HepG2 (cell line): Measurements from ENCODE around the gene CFAP70. TPM values are rescaled to one million over a fixed set of nuclear protein-coding genes. Genes with fewer than 3 reads are reported as not detected.

Experiments
- ATAC-seq: fragments of 200-7000 bp; cut with Tn5 transposase; 3 replicates; pipeline ENCODE4 v1.9.1; 2020; ENCODE audit warnings: mild to moderate bottlenecking, moderate library complexity
- BruUV-seq: library from RNA; stranded (reverse); fragments of 400-500 nt; replicated peaks from 2 replicates; lab custom pipeline; 2021; lab: Mats Ljungman, UMichigan
- CTCF ChIA-PET: fragments of 300-600 bp; formaldehyde crosslinking; extraction: SDS; loops from one replicate; lab custom pipeline; 2021; ENCODE audit warnings: low total read pairs, inconsistent platforms, low intra/inter-chr PET ratio; lab: Yijun Ruan, JAX
- POLR2A ChIA-PET: fragments of 350-600 bp; sonication (Branson Sonifier 250); formaldehyde crosslinking; loops from one replicate; lab custom pipeline; 2020; ENCODE audit warnings: antibody characterized with exemption, inconsistent platforms; lab: Yijun Ruan, JAX
- DNase-seq: peaks from one replicate; pipeline ENCODE4 v3.0.0-alpha.2; 2015; ENCODE audit warnings: low spot score
- FAIRE-seq: peaks from 3 replicates; lab custom pipeline; 2011; peaks lifted over from hg19 to GRCh38; lab: Jason Lieb, UNC
- H2AFZ ChIP-seq: one replicate; pipeline ENCODE4 v1.6.1; 2011; ENCODE audit warnings: low read length, inconsistent platforms
- H3K27ac ChIP-seq: fragments of 300-600 bp; 3 replicates; pipeline ENCODE4 v1.8.0; 2011; ENCODE audit warnings: mixed run types, mild to moderate bottlenecking, mixed read lengths, low read length, inconsistent platforms; ENCODE audit not compliant: insufficient read depth; ENCODE audit errors: extremely low read length
- H3K27me3 ChIP-seq, 2 experiments: fragments of 200-600 bp in 1 of 2; 2 replicates in 1 of 2; 3 replicates in 1 of 2; pipeline versions ENCODE4 v1.6.0 to v1.8.0; 2011; ENCODE audit warnings: low read length in 2 of 2, mild to moderate bottlenecking in 2 of 2, moderate library complexity in 2 of 2, inconsistent platforms in 1 of 2; ENCODE audit not compliant: insufficient read depth in 2 of 2, control insufficient read depth in 1 of 2
- H3K36me3 ChIP-seq, 2 experiments: fragments of 200-600 bp in 1 of 2; replicated peaks in 1 of 2; 2 replicates in 1 of 2; 3 replicates in 1 of 2; pipeline versions ENCODE4 v1.5.1 to v1.8.0; 2011; ENCODE audit warnings: low read length in 2 of 2, inconsistent platforms in 1 of 2; ENCODE audit not compliant: insufficient read depth in 2 of 2, control insufficient read depth in 1 of 2
- H3K4me1 ChIP-seq: 2 replicates; pipeline ENCODE4 v1.5.1; 2012; ENCODE audit warnings: low read length, inconsistent platforms; ENCODE audit not compliant: insufficient read depth
- H3K4me2 ChIP-seq: 2 replicates; pipeline ENCODE4 v1.6.0; 2011; ENCODE audit warnings: low read depth, low read length, inconsistent platforms
- H3K4me3 ChIP-seq, 3 experiments: fragments of 200-600 bp in 1 of 3; sonication (generic), shearing (Covaris generic) in 1 of 3; replicated peaks in 1 of 3; 2 replicates each; pipeline ENCODE4 v1.5.1; 2011 to 2016; ENCODE audit warnings: low read length in 3 of 3, inconsistent platforms in 2 of 3, low read depth in 2 of 3, mild to moderate bottlenecking in 2 of 3, control low read depth in 1 of 3, mixed read lengths in 1 of 3; ENCODE audit not compliant: insufficient read depth in 1 of 3
- H3K79me2 ChIP-seq: one replicate; pipeline ENCODE4 v1.6.1; 2011; ENCODE audit warnings: low read length, inconsistent platforms; ENCODE audit not compliant: insufficient read depth
- H3K9ac ChIP-seq: 2 replicates; pipeline ENCODE4 v1.6.0; 2011; ENCODE audit warnings: mild to moderate bottlenecking, low read depth, low read length, inconsistent platforms; ENCODE audit not compliant: insufficient read depth
- H3K9me3 ChIP-seq: 2 replicates; pipeline ENCODE4 v1.5.1; 2012; ENCODE audit warnings: mild to moderate bottlenecking, low read length
- H4K20me1 ChIP-seq: 2 replicates; pipeline ENCODE4 v1.6.0; 2011; ENCODE audit warnings: inconsistent platforms, mild to moderate bottlenecking, low read length, moderate library complexity; ENCODE audit not compliant: insufficient read depth
- CBX5 ChIP-seq: sonication (generic); formaldehyde crosslinking; IDR thresholded peaks from 2 replicates; pipeline ENCODE4 v1.4.0; 2020; ENCODE audit warnings: missing genetic modification reagents, borderline replicate concordance
- DNMT1 ChIP-seq: sonication (generic); formaldehyde crosslinking; IDR thresholded peaks from 2 replicates; pipeline ENCODE4 v1.5.1; 2020; ENCODE audit warnings: mild to moderate bottlenecking, missing genetic modification reagents
- NFE2L2 ChIP-seq: fragments of 150-350 bp; IDR thresholded peaks from 2 replicates; pipeline ENCODE4 v1.6.1; 2014; ENCODE audit warnings: low read length
- NR2F6 ChIP-seq, 2 experiments: IDR thresholded peaks; 2 replicates each; pipeline ENCODE4 v1.6.1; 2016; ENCODE audit warnings: antibody characterized with exemption in 1 of 2, mild to moderate bottlenecking in 1 of 2
- PHF20 ChIP-seq: sonication (generic); formaldehyde crosslinking; IDR thresholded peaks from 2 replicates; pipeline ENCODE4 v1.5.0; 2020; ENCODE audit warnings: mild to moderate bottlenecking, missing genetic modification reagents
- PHF8 ChIP-seq: sonication (generic); formaldehyde crosslinking; IDR thresholded peaks from 2 replicates; pipeline ENCODE4 v1.5.0; 2020; ENCODE audit warnings: missing genetic modification reagents
- PRMT3 ChIP-seq: sonication (generic); formaldehyde crosslinking; IDR thresholded peaks from 2 replicates; pipeline ENCODE4 v1.8.1; 2022; ENCODE audit warnings: low read depth, mild to moderate bottlenecking, moderate library complexity, missing genetic modification reagents, borderline replicate concordance
- RARG ChIP-seq: sonication (generic); formaldehyde crosslinking; IDR thresholded peaks from 2 replicates; pipeline ENCODE4 v1.4.0; 2020; ENCODE audit warnings: low read depth, mild to moderate bottlenecking, missing genetic modification reagents
- TMF1 ChIP-seq: sonication (generic); formaldehyde crosslinking; IDR thresholded peaks from 2 replicates; pipeline ENCODE4 v1.8.1; 2022; ENCODE audit warnings: low read depth, missing genetic modification reagents
- ZBTB20 ChIP-seq: sonication (generic); formaldehyde crosslinking; IDR thresholded peaks from 2 replicates; pipeline ENCODE4 v1.8.1; 2023; ENCODE audit warnings: missing genetic modification reagents, low read depth, mild to moderate bottlenecking, borderline replicate concordance
- ZNF30 ChIP-seq: sonication (generic); formaldehyde crosslinking; IDR thresholded peaks from 2 replicates; pipeline ENCODE4 v1.5.0; 2020; ENCODE audit warnings: mild to moderate bottlenecking, missing genetic modification reagents
- ZNF343 ChIP-seq: sonication (generic); formaldehyde crosslinking; IDR thresholded peaks from 2 replicates; pipeline ENCODE4 v1.4.0; 2020; ENCODE audit warnings: mild to moderate bottlenecking, missing genetic modification reagents
- ZNF558 ChIP-seq: sonication (generic); formaldehyde crosslinking; IDR thresholded peaks from 2 replicates; pipeline ENCODE4 v1.9.0; 2022; ENCODE audit warnings: mild to moderate bottlenecking, missing genetic modification reagents, borderline replicate concordance
- ZNF773 ChIP-seq: sonication (generic); formaldehyde crosslinking; IDR thresholded peaks from 2 replicates; pipeline ENCODE4 v1.4.0; 2020; ENCODE audit warnings: missing genetic modification reagents, borderline replicate concordance
- WGBS: methylation state at CpG from one replicate; pipeline ENCODE4 v1.1.6; 2017; ENCODE audit warnings: low lambda C conversion rate; 5-methylcytosine and 5-hydroxymethylcytosine counted together
- in situ Hi-C: cut with HindIII; loops from 2 replicates; pipeline ENCODE4 v1.10.0; 2017; ENCODE audit warnings: low pct_unique_long_range_greater_than_20kb; ENCODE audit not compliant: extremely low pct_ligation_motif_present
- intact Hi-C: fragments of 100-400 bp; cut with micrococcal nuclease; formaldehyde crosslinking; loops from one replicate; pipeline ENCODE4 v1.10.0; 2022; ENCODE audit not compliant: unreplicated experiment
- polyA plus RNA-seq, 8 experiments: library from polyadenylated mRNA; depleted of rRNA in 3 of 8; stranded (reverse) in 7 of 8; unstranded in 1 of 8; fragments of >200 nt; fragmentation: Illumina TruSeq in 4 of 8; extraction: Trizol in 4 of 8; gene quantifications; 2 replicates each; pipeline versions ENCODE4 v1.2.1 to v1.2.3, GENCODE V29; 2011 to 2016; ENCODE audit warnings: low read depth in 4 of 8, missing spikeins in 1 of 8, mixed read lengths in 1 of 8; ENCODE audit not compliant: insufficient read depth in 1 of 8
- total RNA-seq, 5 experiments: library from RNA; depleted of rRNA; stranded (reverse); fragments of >200 nt; fragmentation: Illumina TruSeq; extraction: Trizol; gene quantifications; 2 replicates each; pipeline ENCODE4 v1.2.3, GENCODE V29; 2016; ENCODE audit warnings: low read depth in 1 of 5
- TF ChIP-seq, protein P1 (sequence below): IDR thresholded peaks from 2 replicates; pipeline ENCODE4 v1.6.1; 2016; ENCODE audit warnings: missing compliant biosample characterization, missing genetic modification reagents, borderline replicate concordance
- TF ChIP-seq, protein P2 (sequence below): sonication (generic); formaldehyde crosslinking; IDR thresholded peaks from 2 replicates; pipeline ENCODE4 v1.4.0; 2020; ENCODE audit warnings: mild to moderate bottlenecking, missing genetic modification reagents
- TF ChIP-seq, protein P3 (sequence below): conservative IDR thresholded peaks from 2 replicates; pipeline ENCODE4 v1.6.1; 2018; ENCODE audit warnings: missing genetic modification reagents
- TF ChIP-seq, protein P4 (sequence below): IDR thresholded peaks from 2 replicates; pipeline ENCODE4 v1.6.1; 2012; ENCODE audit warnings: inconsistent platforms

CFAP70 gene
- total and polyA plus RNA-seq, 2 of the 13 experiments (the other 11 are each of a cell fraction or from before 2014, with no cell fraction given): 0.27 to 0.38 TPM

DNA sequence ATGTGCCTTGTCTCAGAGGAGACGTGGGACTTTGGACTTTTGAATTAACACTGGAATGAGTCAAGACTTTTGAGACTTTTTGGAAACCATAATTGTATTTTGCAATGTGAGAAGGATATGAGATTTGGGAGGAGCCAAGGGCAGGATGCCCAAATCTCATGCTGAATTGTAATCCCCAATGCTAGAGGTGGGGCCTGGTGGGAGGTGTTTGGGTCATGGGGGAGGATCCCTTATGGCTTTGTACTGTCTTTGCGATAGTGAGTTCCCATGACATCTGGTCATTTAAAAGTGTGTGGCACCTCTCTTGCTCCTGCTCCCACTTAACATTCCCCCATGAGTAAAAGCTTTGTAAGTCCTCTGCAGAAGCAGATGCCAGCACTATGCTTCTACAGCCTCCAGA is 150.8 kb downstream of the CFAP70 start (continued):
- TF ChIP-seq PRMT3 (no peak), RARG (CRISPR knock-in tag) (no peak), CBX5 (CRISPR knock-in tag) (no peak), ZBTB20 (CRISPR knock-in tag) (no peak), ZNF30 (CRISPR knock-in tag) (no peak), PHF8 (no peak), NR2F6 (IDR thresholded peaks at IDR 0.05) (no peak), NR2F6 (CRISPR knock-in tag; IDR thresholded peaks at IDR 0.05) (no peak), PHF20 (no peak)
- TF ChIP-seq, protein P1, sequence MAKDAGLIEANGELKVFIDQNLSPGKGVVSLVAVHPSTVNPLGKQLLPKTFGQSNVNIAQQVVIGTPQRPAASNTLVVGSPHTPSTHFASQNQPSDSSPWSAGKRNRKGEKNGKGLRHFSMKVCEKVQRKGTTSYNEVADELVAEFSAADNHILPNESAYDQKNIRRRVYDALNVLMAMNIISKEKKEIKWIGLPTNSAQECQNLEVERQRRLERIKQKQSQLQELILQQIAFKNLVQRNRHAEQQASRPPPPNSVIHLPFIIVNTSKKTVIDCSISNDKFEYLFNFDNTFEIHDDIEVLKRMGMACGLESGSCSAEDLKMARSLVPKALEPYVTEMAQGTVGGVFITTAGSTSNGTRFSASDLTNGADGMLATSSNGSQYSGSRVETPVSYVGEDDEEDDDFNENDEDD (CRISPR knock-in tag): no peak

DNA sequence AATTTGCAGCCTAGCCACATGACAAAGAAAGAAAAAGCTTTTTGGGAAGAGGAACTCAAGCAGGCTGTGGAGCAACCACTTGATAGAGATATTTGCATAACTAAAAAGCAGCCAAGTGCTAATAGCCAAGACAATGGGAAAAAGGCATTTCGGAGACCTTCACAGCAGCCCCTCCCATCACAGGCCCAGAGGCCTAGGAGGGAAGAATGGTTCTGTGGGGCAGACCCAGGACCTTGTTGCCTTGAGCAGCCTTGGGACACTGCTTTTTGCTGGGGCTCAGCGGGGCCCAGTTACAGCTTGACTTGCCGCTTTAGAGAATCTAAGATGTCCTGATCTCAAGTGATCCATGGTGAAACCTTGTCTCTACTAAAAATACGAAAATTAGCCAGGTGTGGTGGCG is 152.3 kb downstream of the CFAP70 start:
- no peak overlapping the region for H3K9ac ChIP-seq
- 94% methylated on average over 5 of the region's 5 CpGs for WGBS
- DNase-seq: no peak
- H3K36me3 ChIP-seq: no peaks in the 10 kb centered on the region
- peaks cover 9% of the 10 kb centered on the region for H3K4me1 ChIP-seq
- intact Hi-C loops (no loop called here), in situ Hi-C loops (no loop called here)
- H3K79me2 ChIP-seq: no peaks in the 10 kb centered on the region
- POLR2A ChIA-PET: no interaction called here
- ATAC-seq: no peak
- H2AFZ ChIP-seq: no peak overlapping the region
- CTCF ChIA-PET: no interaction called here
- no peaks in the 10 kb centered on the region for H3K27me3 ChIP-seq
- no TSS peak for BruUV-seq
- no peak overlapping the region for H3K4me3 ChIP-seq
- no peaks in the 10 kb centered on the region for H4K20me1 ChIP-seq
- no peak overlapping the region for H3K27ac ChIP-seq
- no peak for FAIRE-seq
- H3K9me3 ChIP-seq: peaks cover 4% of the 10 kb centered on the region; the same call in 1 of the 2 replicates
- H3K4me2 ChIP-seq: no peak overlapping the region
- TF ChIP-seq DNMT1 (no peak), NFE2L2 (no peak), TMF1 (CRISPR knock-in tag) (no peak), ZNF558 (CRISPR knock-in tag) (no peak), ZNF773 (CRISPR knock-in tag) (no peak), ZNF343 (CRISPR knock-in tag) (no peak)
- TF ChIP-seq, protein P2, sequence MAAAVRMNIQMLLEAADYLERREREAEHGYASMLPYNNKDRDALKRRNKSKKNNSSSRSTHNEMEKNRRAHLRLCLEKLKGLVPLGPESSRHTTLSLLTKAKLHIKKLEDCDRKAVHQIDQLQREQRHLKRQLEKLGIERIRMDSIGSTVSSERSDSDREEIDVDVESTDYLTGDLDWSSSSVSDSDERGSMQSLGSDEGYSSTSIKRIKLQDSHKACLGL (CRISPR knock-in tag): no peak
- TF ChIP-seq, protein P3, sequence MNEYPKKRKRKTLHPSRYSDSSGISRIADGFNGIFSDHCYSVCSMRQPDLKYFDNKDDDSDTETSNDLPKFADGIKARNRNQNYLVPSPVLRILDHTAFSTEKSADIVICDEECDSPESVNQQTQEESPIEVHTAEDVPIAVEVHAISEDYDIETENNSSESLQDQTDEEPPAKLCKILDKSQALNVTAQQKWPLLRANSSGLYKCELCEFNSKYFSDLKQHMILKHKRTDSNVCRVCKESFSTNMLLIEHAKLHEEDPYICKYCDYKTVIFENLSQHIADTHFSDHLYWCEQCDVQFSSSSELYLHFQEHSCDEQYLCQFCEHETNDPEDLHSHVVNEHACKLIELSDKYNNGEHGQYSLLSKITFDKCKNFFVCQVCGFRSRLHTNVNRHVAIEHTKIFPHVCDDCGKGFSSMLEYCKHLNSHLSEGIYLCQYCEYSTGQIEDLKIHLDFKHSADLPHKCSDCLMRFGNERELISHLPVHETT: no peak
- TF ChIP-seq, protein P4, sequence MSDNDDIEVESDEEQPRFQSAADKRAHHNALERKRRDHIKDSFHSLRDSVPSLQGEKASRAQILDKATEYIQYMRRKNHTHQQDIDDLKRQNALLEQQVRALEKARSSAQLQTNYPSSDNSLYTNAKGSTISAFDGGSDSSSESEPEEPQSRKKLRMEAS: no peak
